Islet of Langerhans (tissue), 1 donor: ENCODE results near the gene CDKAL1.
"Not testable (repeated sequence)": the region's sequence is repeated elsewhere in the genome, so short reads cannot be mapped to it uniquely, and the experiment has no call there.

ENCODE experiments used
- FAIRE-seq: peaks from one replicate; lab custom pipeline; 2011; peaks lifted over from hg19 to GRCh38; lab: Jason Lieb, UNC

The CDKAL1 gene

GRCh38 chr6:21079468-21080048 is 545.3 kb downstream of the CDKAL1 start:
- FAIRE-seq = no peak

DNA sequence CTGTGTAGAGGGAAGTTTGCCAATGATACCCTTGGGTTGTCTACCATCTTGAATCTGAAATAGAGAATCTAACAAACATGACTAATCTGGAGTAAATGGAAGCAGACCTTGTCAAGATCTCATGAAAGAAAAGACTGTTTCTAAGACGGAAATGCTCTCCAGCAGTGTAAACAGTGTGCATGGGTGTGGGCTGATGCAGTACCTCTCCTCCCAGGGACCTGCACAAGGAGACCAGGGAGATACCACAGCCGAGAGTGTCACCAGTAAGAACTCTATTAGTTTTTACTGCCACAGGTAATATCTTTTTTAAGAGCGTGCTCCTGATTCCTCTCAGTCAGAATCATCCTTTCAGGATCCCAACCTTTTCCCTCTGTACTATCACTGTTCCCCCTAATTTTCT is 546.0 kb downstream of the CDKAL1 start:
- FAIRE-seq = no peak

GRCh38 chr6:21082091-21082490 is 547.8 kb downstream of the CDKAL1 start:
- FAIRE-seq = no peak

DNA sequence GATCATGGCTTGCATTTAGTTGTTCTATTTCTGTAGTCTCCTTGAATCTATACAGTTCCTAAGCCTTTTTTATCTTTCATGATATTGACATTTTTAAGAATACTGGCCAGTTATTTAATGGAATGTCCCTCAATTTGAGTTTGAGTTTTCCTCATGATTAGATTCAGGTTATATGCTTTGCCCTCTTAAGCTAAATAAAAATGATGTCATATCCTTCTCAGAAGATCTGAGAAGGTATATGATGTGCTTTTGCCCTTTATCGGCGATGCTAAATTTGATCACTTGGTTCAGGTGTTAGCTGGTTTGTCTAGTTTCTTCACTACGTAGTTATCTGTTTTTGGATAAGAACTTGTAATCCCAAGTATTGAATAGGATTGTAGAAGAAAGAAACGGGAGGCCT is 549.5 kb downstream of the CDKAL1 start:
- no peak for FAIRE-seq

DNA sequence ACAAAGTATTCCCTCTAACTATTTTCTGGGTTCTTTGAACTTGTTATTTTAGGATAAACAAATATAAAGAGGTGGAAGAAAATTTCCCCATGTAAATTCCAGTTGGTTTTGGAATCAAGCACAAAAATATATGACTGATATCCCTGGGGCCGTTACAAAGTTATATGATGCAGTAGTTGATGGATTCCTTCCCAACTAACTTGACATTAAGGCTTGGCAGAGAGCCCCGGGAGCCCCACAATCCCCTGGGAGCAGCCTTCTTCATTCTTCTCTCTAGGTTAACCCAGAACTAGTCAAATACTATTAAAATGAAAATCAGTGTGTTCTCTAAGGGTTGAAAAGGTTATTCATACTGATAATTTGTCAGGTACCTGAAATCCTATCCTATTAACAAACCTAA is 550.4 kb downstream of the CDKAL1 start:
- FAIRE-seq = no peak

- FAIRE-seq = no peak
Observed at GRCh38 chr6:21085211-21085610, 551.0 kb downstream of the CDKAL1 start.

DNA sequence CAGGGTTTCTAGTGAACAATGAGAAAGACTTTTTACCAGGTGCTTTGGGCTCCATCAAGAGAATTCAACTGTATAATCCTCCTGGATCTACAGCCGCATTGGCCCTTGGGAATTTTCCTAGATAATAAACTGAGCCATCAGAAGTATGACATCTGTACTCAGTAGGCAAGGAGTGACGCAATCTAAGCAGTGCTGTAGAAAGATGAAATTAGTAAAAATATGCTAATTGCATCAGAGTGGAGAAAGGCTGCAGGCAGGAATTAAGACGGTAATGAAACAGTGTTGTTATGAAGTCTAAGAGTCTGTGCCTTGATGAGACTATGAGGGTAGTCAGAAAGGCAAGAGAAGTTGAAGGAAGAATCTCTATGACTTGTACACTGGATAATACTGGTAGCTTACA is 551.4 kb downstream of the CDKAL1 start:
- FAIRE-seq = no peak

- no peak for FAIRE-seq
Observed at GRCh38 chr6:21087188-21087587, 552.9 kb downstream of the CDKAL1 start.

DNA sequence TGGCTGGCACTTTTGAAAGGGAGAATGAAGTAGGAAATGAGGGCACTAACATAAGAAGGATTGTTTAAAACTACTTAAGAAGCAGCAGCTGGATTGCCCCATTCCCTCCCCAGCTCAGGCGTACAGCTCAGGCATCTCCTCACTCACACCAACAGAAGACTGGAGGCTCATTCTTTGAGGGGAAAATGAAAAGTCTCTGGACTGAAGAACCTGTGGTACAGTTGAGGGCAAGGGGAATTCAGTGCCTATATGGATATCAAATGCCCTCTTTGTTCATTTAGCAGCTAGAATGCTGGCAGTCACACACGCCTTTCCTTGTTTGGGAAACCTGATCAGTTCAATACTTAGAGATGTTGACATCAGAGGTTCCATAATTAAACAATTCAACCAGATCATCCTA is 557.2 kb downstream of the CDKAL1 start:
- no peak for FAIRE-seq

GRCh38 chr6:21092231-21092772 is 558.0 kb downstream of the CDKAL1 start:
- FAIRE-seq = not testable (repeated sequence)

GRCh38 chr6:21095462-21095861 is 561.2 kb downstream of the CDKAL1 start:
- no peak for FAIRE-seq

- FAIRE-seq = no peak
Observed at GRCh38 chr6:21098134-21098533, 563.9 kb downstream of the CDKAL1 start.

DNA sequence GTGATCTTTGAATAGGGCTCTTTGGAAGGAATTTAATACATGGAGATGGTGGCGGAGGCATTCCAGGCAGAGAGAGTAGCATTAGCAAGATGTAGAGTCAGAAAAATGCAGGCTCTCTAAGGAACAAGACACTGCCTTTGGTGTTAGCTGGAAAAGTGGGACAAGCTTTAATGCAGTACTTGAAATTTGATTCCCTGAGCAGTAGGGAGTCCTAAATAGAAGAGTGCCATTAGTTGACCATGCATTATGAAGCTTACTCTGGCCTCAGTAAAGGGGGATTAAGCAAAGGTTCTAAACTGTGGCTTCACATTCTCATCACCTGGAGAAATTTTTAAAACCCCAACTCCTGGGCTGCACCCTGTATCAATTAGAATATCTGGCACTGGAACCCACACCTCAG is 564.5 kb downstream of the CDKAL1 start:
- FAIRE-seq = no peak

DNA sequence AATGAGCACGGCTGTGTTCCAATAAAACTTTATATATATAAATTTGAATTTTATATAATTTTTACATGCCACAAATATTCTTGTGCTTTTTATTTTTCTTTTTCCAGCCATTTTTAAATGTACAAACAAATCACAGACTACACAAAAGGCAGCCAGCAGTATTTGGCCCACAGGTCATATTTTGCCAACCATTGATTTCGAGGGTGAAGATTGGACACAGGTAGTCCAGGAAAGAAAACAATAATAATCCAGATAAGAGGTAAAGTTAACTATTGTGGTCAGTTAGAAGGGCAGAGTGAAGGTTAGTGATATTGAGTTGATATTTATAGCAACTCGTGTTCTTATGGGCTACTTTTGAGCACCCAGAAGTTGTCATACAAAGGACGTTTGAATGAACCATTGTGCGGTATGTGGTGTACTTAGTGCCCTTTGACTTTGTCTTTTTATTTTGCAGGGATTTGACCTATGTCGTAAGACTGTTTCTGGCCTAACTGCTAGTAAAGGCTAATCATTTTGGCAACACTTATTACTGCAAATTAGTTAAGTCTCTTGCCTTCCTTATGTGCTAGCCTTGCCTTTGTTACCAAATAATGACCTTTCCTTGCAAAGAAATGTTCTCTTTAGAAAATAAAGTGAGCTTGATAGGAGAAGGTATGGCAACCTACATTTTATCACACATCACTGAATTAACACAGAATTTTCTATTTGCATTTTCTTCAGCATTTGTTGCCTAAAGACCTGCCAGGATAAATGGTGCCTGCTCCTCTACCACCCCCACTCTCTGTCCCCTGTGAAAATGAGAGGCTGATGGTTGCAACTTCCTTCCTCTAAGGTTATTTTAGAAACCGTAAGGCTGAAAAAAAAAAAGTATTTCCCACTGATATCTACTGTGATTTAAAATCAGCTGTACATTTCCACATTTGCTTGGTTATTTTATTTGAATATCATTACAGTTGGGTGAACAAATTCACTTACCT is 565.4 kb downstream of the CDKAL1 start:
- FAIRE-seq = no peak

DNA sequence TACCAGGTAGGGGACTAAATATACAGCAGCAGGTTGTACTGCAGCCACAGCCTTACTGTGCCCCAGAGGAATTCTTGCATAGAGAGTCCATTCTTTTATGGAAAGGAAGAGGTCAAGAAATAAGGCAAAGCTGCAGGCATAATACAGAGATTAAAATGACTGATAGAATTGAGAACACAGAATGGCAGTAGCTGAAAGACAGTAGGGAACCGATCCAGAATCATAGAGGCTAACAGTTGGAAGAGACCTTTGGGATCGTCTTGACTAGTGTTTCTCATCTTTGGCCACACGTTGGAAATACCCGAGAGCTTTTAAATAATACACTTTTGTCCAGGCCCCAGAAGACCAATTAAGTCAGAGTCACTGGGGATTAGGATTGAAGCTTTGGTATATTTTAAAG is 566.7 kb downstream of the CDKAL1 start:
- FAIRE-seq = no peak

DNA sequence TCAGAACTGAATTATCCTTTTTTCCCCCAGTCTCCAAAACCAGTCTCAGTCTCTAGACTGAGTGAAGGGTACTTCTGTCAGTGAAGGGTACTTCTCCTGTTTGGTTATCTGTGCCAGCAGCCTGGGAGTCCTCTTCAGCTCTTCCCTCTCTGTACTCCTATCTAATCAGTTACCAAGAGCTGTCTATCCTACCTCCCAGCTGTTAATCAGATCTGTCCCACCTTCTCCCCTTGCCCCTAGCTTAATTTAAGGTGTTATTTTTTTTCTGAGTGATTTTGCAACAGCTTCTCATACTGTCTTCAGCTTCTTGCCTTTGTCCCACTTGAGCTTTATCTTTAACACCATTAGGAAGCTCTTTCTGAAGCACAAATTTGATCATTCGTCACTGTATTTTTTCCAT is 567.4 kb downstream of the CDKAL1 start:
- FAIRE-seq = no peak

DNA sequence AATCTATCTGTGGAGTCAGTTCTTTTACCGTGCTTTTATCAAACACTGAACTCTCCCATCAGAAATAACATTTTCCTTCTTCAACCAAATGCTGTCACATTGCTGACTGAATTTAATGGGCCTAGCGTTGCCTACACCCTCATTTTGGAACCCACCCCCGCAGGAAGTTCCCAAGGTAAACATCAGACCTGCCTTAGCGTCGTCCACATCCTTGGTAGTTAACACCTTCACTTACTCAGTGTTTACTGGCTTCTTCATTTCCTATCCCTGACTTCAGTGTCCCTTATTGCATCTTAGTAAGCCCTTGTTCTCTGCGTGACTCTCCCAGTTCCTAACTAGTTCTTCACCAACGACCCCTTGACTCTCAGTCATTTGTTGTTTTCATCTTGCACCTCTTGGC is 567.9 kb downstream of the CDKAL1 start:
- FAIRE-seq = no peak

- no peak for FAIRE-seq
Observed at GRCh38 chr6:21102624-21103023, 568.4 kb downstream of the CDKAL1 start.

DNA sequence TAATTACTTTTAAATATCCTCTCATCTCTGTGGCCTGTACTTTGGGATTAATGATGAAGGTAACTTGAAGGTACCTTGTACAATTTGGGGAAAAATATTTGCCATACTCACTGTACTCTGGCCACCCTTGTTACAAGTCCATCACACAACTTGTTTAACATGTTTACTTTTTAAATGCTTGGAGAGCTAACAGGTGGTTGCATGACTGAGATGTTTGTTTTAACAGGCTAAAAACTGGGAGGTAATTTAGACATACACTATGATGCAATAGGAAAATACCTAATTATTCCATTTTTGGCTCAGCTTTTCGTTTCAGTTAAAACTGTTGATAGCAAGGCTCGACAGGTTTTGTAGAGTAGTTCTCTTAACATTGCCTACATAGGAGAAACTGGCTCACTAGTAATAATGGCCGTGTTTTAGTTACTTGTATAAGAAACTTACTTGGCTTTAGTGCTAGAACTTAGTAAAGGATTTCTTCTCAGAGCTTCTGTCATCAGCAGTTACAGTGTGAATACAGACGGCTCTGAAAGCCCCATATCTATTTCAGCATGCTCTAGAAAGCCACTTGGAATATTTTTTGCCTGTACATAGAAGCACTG is 569.5 kb downstream of the CDKAL1 start:
- peak; percentile 9 for FAIRE-seq

DNA sequence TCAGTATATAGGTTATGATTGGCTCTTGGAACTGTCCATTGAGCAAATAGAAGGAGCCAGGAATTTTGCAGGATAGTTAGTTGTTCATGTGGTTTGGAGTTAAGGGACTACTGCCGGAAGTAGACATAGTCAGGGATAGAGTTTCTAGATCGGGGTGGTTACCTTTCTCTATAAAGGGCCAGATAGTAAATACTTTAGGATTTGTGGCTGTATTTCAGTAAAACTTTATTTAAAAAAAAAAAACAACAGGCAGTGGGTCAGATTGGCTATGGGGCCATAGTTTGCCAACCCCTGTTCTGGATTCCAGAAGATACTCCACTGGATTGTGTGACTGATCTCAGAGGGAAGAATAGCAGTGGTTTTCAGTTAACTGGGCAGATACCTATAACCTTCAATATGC is 570.0 kb downstream of the CDKAL1 start:
- no peak for FAIRE-seq

DNA sequence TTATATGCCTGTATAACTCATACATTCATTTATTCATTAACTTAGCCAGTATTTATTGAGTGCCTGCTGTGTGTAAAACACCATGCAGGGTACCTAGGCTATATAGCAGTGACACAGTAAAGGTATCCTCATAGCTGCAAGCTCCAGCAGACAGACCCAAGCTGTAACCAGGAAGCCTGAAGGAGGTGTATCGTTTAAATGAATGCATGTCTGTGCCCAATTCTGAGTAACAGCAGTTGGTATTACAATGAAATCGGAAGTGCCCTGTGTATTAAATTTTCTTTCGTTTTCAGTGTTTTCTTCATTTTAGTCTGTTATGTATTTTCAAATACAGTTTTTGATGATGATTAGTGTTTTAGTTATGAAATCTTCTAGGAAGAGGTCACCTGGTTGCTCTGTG is 573.5 kb downstream of the CDKAL1 start:
- FAIRE-seq = no peak

DNA sequence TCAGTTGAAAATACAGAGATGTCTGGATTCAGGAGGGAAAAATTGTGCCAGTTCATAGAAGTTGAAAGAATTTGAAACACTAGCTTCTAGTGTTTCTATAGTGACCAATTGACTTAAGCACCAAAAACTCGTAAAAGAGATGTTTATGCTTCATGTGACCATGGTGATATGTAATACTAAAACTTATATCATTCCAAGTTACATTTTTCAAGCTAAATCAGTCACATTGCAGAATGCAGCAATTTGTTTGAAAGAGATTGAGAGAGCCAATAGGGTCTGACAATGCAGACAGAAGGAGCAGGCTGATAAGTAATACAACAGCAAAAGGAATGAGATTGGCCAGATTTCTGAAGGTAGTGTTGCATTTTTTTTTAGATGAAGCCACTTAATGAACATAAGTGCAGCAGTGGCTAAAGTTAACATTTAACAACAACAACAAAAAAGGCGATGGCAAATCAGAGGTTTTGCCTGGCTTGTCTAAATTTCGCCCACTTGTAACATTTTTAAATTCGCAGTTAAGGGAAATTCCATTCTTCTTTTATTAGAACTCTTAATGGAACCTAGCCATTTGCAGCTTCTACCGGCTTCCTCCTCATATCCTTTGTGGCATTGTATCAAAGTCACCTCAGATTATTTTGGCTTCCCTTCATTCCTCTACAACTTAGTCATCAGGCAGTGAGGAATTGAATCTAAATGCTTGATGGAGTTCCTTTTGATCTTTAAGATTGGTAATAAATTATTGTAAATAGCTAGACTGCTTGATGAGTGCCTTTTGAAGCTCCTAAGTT is 575.3 kb downstream of the CDKAL1 start:
- FAIRE-seq = no peak
